H1 (cell line): ENCODE data around the gene FGF4. TPM values are rescaled to one million over a fixed set of nuclear protein-coding genes. Genes with fewer than 3 reads are reported as not detected.

Source experiments
- CTCF ChIA-PET: fragments of 300-600 bp; sonication (Branson Sonifier 250); formaldehyde crosslinking; loops from one replicate; lab custom pipeline; 2021; ENCODE audit not compliant: partially characterized antibody; lab: Charles Lee
- POLR2A ChIA-PET: fragments of 300-600 bp; sonication (Branson Sonifier 250); formaldehyde crosslinking; loops from one replicate; lab custom pipeline; 2021; ENCODE audit warnings: inconsistent platforms; ENCODE audit not compliant: partially characterized antibody; lab: Charles Lee
- DNase-seq, 2 experiments: peaks; one replicate each; pipeline versions ENCODE4 v3.0.0 to v3.0.0-alpha.2; 2010 to 2022; ENCODE audit warnings: low spot score in 2 of 2, low read depth in 1 of 2, mixed read lengths in 1 of 2
- FAIRE-seq: peaks from 2 replicates; lab custom pipeline; 2011; peaks lifted over from hg19 to GRCh38; lab: Jason Lieb, UNC
- H2AFZ ChIP-seq: 2 replicates; pipeline ENCODE4 v1.8.1; 2012; ENCODE audit warnings: low read length, inconsistent platforms
- H2AK5ac ChIP-seq: 2 replicates; pipeline ENCODE4 v1.6.1; 2013; ENCODE audit warnings: low read depth, low read length
- H2BK120ac ChIP-seq: replicated peaks from 2 replicates; pipeline ENCODE3; 2013; ENCODE audit warnings: low read depth, low read length, inconsistent platforms
- H2BK12ac ChIP-seq: 2 replicates; pipeline ENCODE4 v1.6.1; 2013; ENCODE audit warnings: low read depth, low read length
- H2BK15ac ChIP-seq: 2 replicates; pipeline ENCODE4 v1.6.1; 2013; ENCODE audit warnings: low read length
- H2BK20ac ChIP-seq: 2 replicates; pipeline ENCODE4 v1.6.1; 2013; ENCODE audit warnings: low read length
- H2BK5ac ChIP-seq: 2 replicates; pipeline ENCODE4 v1.6.1; 2013; ENCODE audit warnings: low read depth, low read length
- H3K14ac ChIP-seq: 2 replicates; pipeline ENCODE4 v1.6.1; 2013; ENCODE audit warnings: inconsistent platforms; ENCODE audit not compliant: insufficient read length
- H3K18ac ChIP-seq: 2 replicates; pipeline ENCODE4 v1.6.1; 2013; ENCODE audit warnings: low read length; ENCODE audit errors: extremely low read depth
- H3K23ac ChIP-seq: 2 replicates; pipeline ENCODE4 v1.6.1; 2013; ENCODE audit warnings: inconsistent platforms; ENCODE audit not compliant: insufficient read length
- H3K23me2 ChIP-seq: 2 replicates; pipeline ENCODE4 v1.6.1; 2013; ENCODE audit warnings: low read depth, low read length
- H3K27ac ChIP-seq: 2 replicates; pipeline ENCODE4 v1.6.1; 2011; ENCODE audit warnings: low read depth, low read length, inconsistent platforms
- H3K27me3 ChIP-seq, 4 experiments: replicated peaks in 1 of 4; 1 replicate in 1 of 4; 2 replicates in 3 of 4; pipeline versions ENCODE4 v1.6.1 to v1.8.1; 2011 to 2013; ENCODE audit warnings: low read length in 3 of 4, mild to moderate bottlenecking in 3 of 4, inconsistent platforms in 2 of 4, mixed read lengths in 2 of 4, moderate library complexity in 1 of 4; ENCODE audit not compliant: control insufficient read depth in 3 of 4, insufficient read depth in 3 of 4; ENCODE audit errors: extremely low read depth in 1 of 4
- H3K36me3 ChIP-seq, 4 experiments: 2 replicates each; pipeline versions ENCODE4 v1.6.1 to v1.8.1; 2011 to 2013; ENCODE audit warnings: mild to moderate bottlenecking in 4 of 4, low read length in 3 of 4, moderate library complexity in 2 of 4, control low read depth in 1 of 4, inconsistent platforms in 1 of 4; ENCODE audit not compliant: insufficient read depth in 4 of 4, control insufficient read depth in 2 of 4
- H3K4ac ChIP-seq: replicated peaks from 2 replicates; pipeline ENCODE3; 2013; ENCODE audit warnings: low read length, low read depth, mixed read lengths, inconsistent platforms; ENCODE audit not compliant: insufficient read length
- H3K4me1 ChIP-seq, 4 experiments: replicated peaks in 1 of 4; 1 replicate in 1 of 4; 2 replicates in 3 of 4; pipeline versions ENCODE4 v1.6.1 to v1.8.1; 2011 to 2013; ENCODE audit warnings: low read length in 3 of 4, inconsistent platforms in 2 of 4, mixed read lengths in 1 of 4; ENCODE audit not compliant: insufficient read depth in 4 of 4, control insufficient read depth in 3 of 4
- H3K4me2 ChIP-seq, 2 experiments: 2 replicates each; pipeline versions ENCODE4 v1.6.1 to v1.8.1; 2011 to 2013; ENCODE audit warnings: low read depth in 2 of 2, low read length in 2 of 2, control low read depth in 1 of 2, inconsistent platforms in 1 of 2, mild to moderate bottlenecking in 1 of 2; ENCODE audit not compliant: insufficient read depth in 1 of 2
- H3K4me3 ChIP-seq, 4 experiments: fragments of 200-600, 300-600 bp in 1 of 4; sonication (generic), shearing (Covaris generic), sonication (Bioruptor Twin) in 1 of 4; 2 replicates each; pipeline versions ENCODE4 v1.5.1 to v1.8.1; 2011 to 2016; ENCODE audit warnings: low read length in 4 of 4, low read depth in 3 of 4, control low read depth in 2 of 4, inconsistent platforms in 2 of 4, mild to moderate bottlenecking in 2 of 4, mixed read lengths in 1 of 4, moderate library complexity in 1 of 4; ENCODE audit not compliant: insufficient read depth in 2 of 4; ENCODE audit errors: extremely low read depth in 1 of 4
- H3K56ac ChIP-seq: replicated peaks from 2 replicates; pipeline ENCODE3; 2013; ENCODE audit warnings: low read depth, mild to moderate bottlenecking, mixed read lengths, low read length, inconsistent platforms; ENCODE audit not compliant: insufficient read length
- H3K79me1 ChIP-seq: 2 replicates; pipeline ENCODE4 v1.6.1; 2013; ENCODE audit warnings: low read depth, low read length, control low read depth
- H3K79me2 ChIP-seq, 2 experiments: 2 replicates each; pipeline versions ENCODE4 v1.6.1 to v1.8.1; 2012 to 2013; ENCODE audit warnings: low read length in 2 of 2, mild to moderate bottlenecking in 2 of 2, inconsistent platforms in 1 of 2; ENCODE audit not compliant: insufficient read depth in 2 of 2, control insufficient read depth in 1 of 2
- H3K9ac ChIP-seq, 4 experiments: replicated peaks in 1 of 4; 1 replicate in 1 of 4; 2 replicates in 3 of 4; pipeline versions ENCODE4 v1.6.1 to v1.8.1; 2011 to 2013; ENCODE audit warnings: low read depth in 3 of 4, low read length in 3 of 4, control low read depth in 2 of 4, mild to moderate bottlenecking in 2 of 4, moderate library complexity in 2 of 4, inconsistent platforms in 1 of 4; ENCODE audit errors: extremely low read depth in 1 of 4
- H3K9me3 ChIP-seq, 2 experiments: 2 replicates each; pipeline versions ENCODE4 v1.6.1 to v1.8.1; 2012 to 2013; ENCODE audit warnings: mild to moderate bottlenecking in 2 of 2, moderate library complexity in 2 of 2, control low read depth in 1 of 2, inconsistent platforms in 1 of 2, low read depth in 1 of 2, low read length in 1 of 2, mixed read lengths in 1 of 2; ENCODE audit not compliant: insufficient read depth in 2 of 2
- H4K20me1 ChIP-seq, 2 experiments: replicated peaks in 1 of 2; 2 replicates each; pipeline versions ENCODE3 to v1.8.1; 2011 to 2013; ENCODE audit warnings: inconsistent platforms in 2 of 2, low read length in 2 of 2, mild to moderate bottlenecking in 1 of 2; ENCODE audit not compliant: insufficient read depth in 2 of 2, control insufficient read depth in 1 of 2
- H4K5ac ChIP-seq: 2 replicates; pipeline ENCODE4 v1.6.1; 2013; ENCODE audit warnings: low read length, low read depth, mixed read lengths, inconsistent platforms; ENCODE audit not compliant: insufficient read length
- H4K8ac ChIP-seq: 2 replicates; pipeline ENCODE4 v1.8.0; 2013; ENCODE audit warnings: mild to moderate bottlenecking, moderate library complexity, low read length, inconsistent platforms; ENCODE audit not compliant: insufficient read depth; ENCODE audit errors: extremely low read depth
- H4K91ac ChIP-seq: replicated peaks from 2 replicates; pipeline ENCODE3; 2013; ENCODE audit warnings: low read length, mixed read lengths, inconsistent platforms; ENCODE audit not compliant: insufficient read length
- ATF3 ChIP-seq: IDR thresholded peaks from 2 replicates; pipeline ENCODE4 v1.6.1; 2011; ENCODE audit warnings: low read depth, mild to moderate bottlenecking, low read length; ENCODE audit not compliant: insufficient read depth
- BRCA1 ChIP-seq: IDR thresholded peaks from 2 replicates; pipeline ENCODE4 v1.6.1; 2012; ENCODE audit warnings: low read depth, low read length, improper control_type of control experiment
- CHD2 ChIP-seq: IDR thresholded peaks from 2 replicates; pipeline ENCODE4 v1.6.1; 2012; ENCODE audit warnings: low read length, improper control_type of control experiment
- EGR1 ChIP-seq: IDR thresholded peaks from 2 replicates; pipeline ENCODE4 v1.6.1; 2011; ENCODE audit warnings: low read depth, low read length, borderline replicate concordance
- EP300 ChIP-seq, 2 experiments: IDR thresholded peaks; 1 replicate in 1 of 2; 2 replicates in 1 of 2; pipeline ENCODE4 v1.6.1; 2011 to 2012; ENCODE audit warnings: low read depth in 2 of 2, low read length in 2 of 2, mild to moderate bottlenecking in 2 of 2, borderline replicate concordance in 1 of 2, inconsistent platforms in 1 of 2, moderate library complexity in 1 of 2
- FOSL1 ChIP-seq: IDR thresholded peaks from 2 replicates; pipeline ENCODE4 v1.6.1; 2011; ENCODE audit warnings: mild to moderate bottlenecking, low read depth, low read length, moderate library complexity; ENCODE audit not compliant: insufficient read depth
- HDAC6 ChIP-seq: IDR thresholded peaks from one replicate; pipeline ENCODE4 v1.7.1; 2012; ENCODE audit warnings: low read depth, mild to moderate bottlenecking, inconsistent platforms, low read length, moderate library complexity
- KDM1A ChIP-seq: fragments of 200-600, 300-600 bp; sonication (generic); IDR thresholded peaks from 2 replicates; pipeline ENCODE4 v1.7.1; 2016; ENCODE audit warnings: mild to moderate bottlenecking, low read length, borderline replicate concordance
- KDM4A ChIP-seq: IDR thresholded peaks from one replicate; pipeline ENCODE4 v1.7.1; 2012; ENCODE audit warnings: low read depth, mild to moderate bottlenecking, moderate library complexity, low read length, inconsistent platforms; ENCODE audit not compliant: severe bottlenecking
- SIN3A ChIP-seq, 2 experiments: IDR thresholded peaks in 1 of 2; conservative IDR thresholded peaks in 1 of 2; 2 replicates each; pipeline ENCODE4 v1.6.1; 2011 to 2012; ENCODE audit warnings: low read length in 2 of 2, improper control_type of control experiment in 1 of 2, low read depth in 1 of 2, mild to moderate bottlenecking in 1 of 2
- ZNF274 ChIP-seq: IDR thresholded peaks from 2 replicates; pipeline ENCODE4 v1.7.0; 2012; ENCODE audit warnings: low read length, borderline replicate concordance; ENCODE audit errors: extremely low read depth
- WGBS, 2 experiments: shearing (Covaris generic) in 1 of 2; methylation state at CpG; one replicate each; pipeline versions ENCODE4 v1.1.6 to v1.1.7; 2013 to 2015; ENCODE audit warnings: low lambda C conversion rate in 2 of 2, mixed read lengths in 2 of 2, inconsistent platforms in 1 of 2, low coverage in 1 of 2, missing lambda C conversion rate in 1 of 2; ENCODE audit not compliant: insufficient replicate concordance in 2 of 2, insufficient coverage in 1 of 2, insufficient read length in 1 of 2; ENCODE audit errors: extremely low coverage in 1 of 2, missing lambda C conversion rate in 1 of 2; 5-methylcytosine and 5-hydroxymethylcytosine counted together
- polyA plus RNA-seq, 7 experiments: library from polyadenylated mRNA; depleted of rRNA in 3 of 7; stranded (reverse) in 5 of 7; unstranded in 2 of 7; fragments of >200 nt in 5 of 7; fragments of 200-250 nt in 2 of 7; gene quantifications; 1 replicate in 5 of 7; 2 replicates in 1 of 7; 4 replicates in 1 of 7; pipeline versions ENCODE4 v1.2.1 to v1.2.3, GENCODE V29; 2011 to 2013; ENCODE audit warnings: missing spikeins in 2 of 7, mixed read lengths in 2 of 7
- total RNA-seq: library from RNA; stranded (reverse); fragmentation: NEBNext Ultra II Directional; extraction: Animal tissue kit (Norgen Biotek cat#: 25700); gene quantifications from 2 replicates; pipeline ENCODE4 v1.2.1, GENCODE V29; 2021

Gene FGF4
- total and polyA plus RNA-seq, 2 of the 8 experiments (the other 6 are each of a cell fraction or from before 2014, with no cell fraction given), result 0.57 to 2.0 TPM

- H3K4ac ChIP-seq, result no peak overlapping the region
- no peaks in the 10 kb centered on the region; a peak in 2 of 7 replicates for H3K27me3 ChIP-seq
- no peaks in the 10 kb centered on the region for H3K79me2 ChIP-seq
- no peak overlapping the region for H2BK120ac ChIP-seq
- H3K79me1 ChIP-seq, result no peaks in the 10 kb centered on the region
- H3K27ac ChIP-seq, result no peak overlapping the region
- no peak for DNase-seq
- H3K4me2 ChIP-seq, result no peak overlapping the region
- no peak overlapping the region for H4K91ac ChIP-seq
- H3K9me3 ChIP-seq, result no peaks in the 10 kb centered on the region
- no peak overlapping the region for H2BK5ac ChIP-seq
- H3K56ac ChIP-seq, result no peak overlapping the region
- H2BK20ac ChIP-seq, result no peak overlapping the region
- no peak overlapping the region for H2AFZ ChIP-seq
- H3K23ac ChIP-seq, result no peak overlapping the region
- no peak overlapping the region for H2BK12ac ChIP-seq
- ChIA-PET POLR2A (interaction anchor here (1.1 to 1.5 kb wide), 2 partner anchors 45 to 74 kb away, joined by 3 read pairs; no protein-coding TSS in a partner anchor), CTCF (interaction anchor here (0.8 to 20.5 kb wide), 6 partner anchors 9 to 191 kb away, joined by 3 to 197 read pairs (median 3); no protein-coding TSS in a partner anchor)
- TF ChIP-seq SIN3A (conservative IDR thresholded peaks at IDR 0.05 in 1 of 2, IDR thresholded peaks at IDR 0.05 in 1 of 2; ENCODE audit: low read depth in 1 of 2, low read length in 2 of 2), result no peak
- TF ChIP-seq EP300 (IDR thresholded peaks at IDR 0.05; ENCODE audit: borderline replicate concordance in 1 of 2, low read depth in 2 of 2, low read length in 2 of 2), result no peak
- TF ChIP-seq KDM1A, result no peak
- TF ChIP-seq ZNF274, result no peak
- no peak for TF ChIP-seq EGR1
- TF ChIP-seq BRCA1, result no peak
- TF ChIP-seq FOSL1, result no peak
- no peak for TF ChIP-seq CHD2
- TF ChIP-seq HDAC6, result no peak
- no peak for TF ChIP-seq ATF3
- TF ChIP-seq KDM4A, result no peak
- H4K20me1 ChIP-seq, result peaks cover 0 to 2% of the 10 kb centered on the region in 2 experiments
- no peak for FAIRE-seq
- no peaks in the 10 kb centered on the region for H3K36me3 ChIP-seq
- H4K8ac ChIP-seq, result no peak overlapping the region
- H3K18ac ChIP-seq, result no peak overlapping the region
- H3K14ac ChIP-seq, result no peak overlapping the region
- H2BK15ac ChIP-seq, result no peak overlapping the region
- H3K4me3 ChIP-seq, result no peak overlapping the region
- no peak overlapping the region for H3K9ac ChIP-seq
- no peak overlapping the region for H4K5ac ChIP-seq
- H3K4me1 ChIP-seq, result no peaks in the 10 kb centered on the region
- H2AK5ac ChIP-seq, result no peak overlapping the region
- no peaks in the 10 kb centered on the region for H3K23me2 ChIP-seq
- 96% methylated on average over 10 of the region's 10 CpGs; no CpG with 5 or more reads in 1 of the 2 experiments for WGBS, 2 experiments
Measured at GRCh38 chr11:69727266-69727665, 47.9 kb downstream of the FGF4 start.
